RKO (cell line): Measurements from ENCODE around the gene CRAT.

ENCODE experiments used
- DNase-seq: peaks from one replicate; pipeline ENCODE4 v3.0.0-alpha.2; 2016; ENCODE audit warnings: low spot score

CRAT gene

DNA sequence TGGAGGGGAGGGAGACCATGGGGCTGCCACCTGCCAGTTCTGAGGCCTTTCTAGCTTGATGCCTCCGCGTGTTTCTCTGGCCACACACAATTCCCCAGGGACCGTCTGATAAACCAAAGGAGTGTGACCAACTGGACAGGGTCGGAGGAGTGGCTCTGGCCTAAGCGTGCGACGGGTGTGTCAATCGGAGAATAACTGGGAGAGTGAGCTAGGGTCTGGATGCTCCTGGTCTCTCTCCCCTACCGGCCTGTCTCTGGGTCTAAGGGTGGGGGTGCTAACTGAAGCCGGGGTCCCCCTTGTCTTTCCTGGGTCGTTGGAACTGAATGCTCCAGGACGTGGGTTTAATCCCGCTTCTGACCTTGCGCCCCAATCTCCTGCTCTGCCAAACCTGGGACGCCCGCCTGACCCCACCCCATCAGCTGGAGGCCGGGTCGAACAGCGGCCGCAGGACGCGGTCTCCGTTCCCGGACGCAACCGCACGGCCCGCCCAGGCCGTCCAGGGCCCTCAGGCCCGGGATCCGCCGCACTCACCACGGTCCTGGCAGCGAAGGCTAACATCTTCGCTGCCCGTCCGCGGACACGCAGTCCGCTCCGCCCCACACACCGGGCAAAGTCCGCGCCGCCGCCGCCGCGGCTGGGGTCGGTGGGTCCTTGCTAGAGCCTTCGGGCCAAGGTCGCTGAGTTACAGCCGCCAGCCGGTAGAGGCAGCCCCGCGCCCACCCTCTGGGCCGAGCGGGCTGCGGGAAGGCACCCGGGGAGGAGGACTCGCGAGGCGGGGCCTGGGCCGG lies 447 bp downstream of the CRAT start:
- peak; percentile 74 for DNase-seq

DNA sequence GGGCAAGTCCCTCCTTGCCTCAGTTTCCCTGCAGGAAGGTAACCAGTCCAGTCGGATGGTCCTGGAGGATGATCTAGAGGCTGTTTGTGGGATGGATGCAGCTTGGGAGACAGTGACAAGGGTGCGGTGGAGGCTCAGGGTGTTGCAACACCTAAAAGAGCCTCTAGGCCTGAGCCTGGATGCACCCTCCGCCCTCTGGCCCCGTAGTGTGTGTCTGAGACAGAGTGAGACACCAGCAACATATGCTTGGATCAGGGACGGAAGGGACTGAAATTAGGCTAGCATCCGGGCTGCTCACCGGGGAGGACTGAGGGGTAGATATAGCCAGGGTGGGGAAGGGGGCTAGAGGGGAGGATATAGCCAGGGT lies 1.1 kb downstream of the CRAT start:
- DNase-seq = peak; percentile 94

DNA sequence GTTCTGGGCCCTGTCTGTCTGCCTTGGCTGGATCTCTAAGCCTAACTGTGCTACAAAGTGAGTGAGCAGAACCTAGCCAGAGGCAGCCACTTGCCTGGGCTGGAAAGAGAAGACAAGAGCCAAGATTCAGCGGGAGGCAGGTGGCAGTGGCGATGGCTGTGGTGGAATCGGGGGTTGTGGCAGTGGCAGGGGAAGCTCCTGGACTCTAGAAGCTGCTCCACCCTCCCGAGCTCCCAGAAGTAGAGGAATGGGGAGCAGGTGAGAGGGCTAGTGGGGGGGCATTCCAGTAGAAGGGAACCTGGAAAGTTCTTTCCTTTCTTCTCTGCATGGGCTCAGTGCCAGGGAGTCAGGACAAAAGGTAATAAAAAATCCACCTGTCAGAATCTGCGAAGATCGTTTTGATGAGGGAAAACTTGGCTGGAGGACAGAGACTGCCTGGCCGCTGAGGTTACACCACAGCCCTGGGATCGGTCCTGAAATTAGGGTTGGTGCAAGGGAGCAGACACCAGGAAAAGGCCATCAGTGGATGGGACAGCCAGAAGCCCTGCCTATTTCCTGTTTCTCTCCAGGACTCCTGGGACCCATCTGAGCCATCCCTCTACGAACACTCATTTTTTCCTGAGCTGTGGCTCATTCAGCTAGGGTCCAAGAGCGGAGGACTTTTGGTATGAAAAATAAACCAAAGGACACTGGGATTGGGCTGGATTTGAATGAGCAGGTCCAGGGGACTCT lies 1.6 kb downstream of the CRAT start:
- no peak for DNase-seq

DNA sequence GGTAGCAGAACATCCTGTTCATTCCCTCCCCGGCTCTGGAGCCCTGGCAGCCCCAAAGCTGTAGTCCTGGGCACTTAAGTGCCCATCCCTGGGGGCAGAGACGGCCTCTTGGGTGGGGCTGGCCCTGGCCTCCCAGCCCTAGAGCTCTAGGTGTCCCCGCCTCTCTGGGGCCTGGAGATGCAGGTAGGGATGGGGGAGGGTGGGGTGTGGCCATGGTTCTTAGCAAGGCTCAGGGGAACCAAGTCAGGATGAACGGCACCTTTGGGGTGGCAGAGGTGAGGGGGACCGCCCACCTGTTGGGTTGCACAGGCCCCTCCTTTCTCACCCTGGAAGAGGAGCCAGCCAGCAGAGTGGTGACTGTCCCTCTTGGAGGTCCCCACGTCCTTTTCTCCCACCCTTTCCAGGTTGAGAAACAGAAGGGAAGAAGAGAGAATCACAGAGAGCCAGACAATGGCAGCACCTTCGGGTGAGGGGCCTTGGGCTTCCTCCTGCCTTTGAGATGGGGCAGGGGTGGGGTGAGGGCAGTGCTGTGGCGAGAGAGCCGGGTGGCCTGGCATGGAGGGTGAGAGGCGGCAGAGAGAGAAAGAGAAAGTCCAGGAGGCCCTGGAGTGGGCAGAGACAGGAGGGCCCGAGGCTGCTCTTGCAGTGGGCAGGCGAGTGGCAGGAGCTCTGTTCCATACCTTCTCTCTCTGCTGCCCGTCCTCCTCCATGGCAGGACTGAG lies 2.3 kb downstream of the CRAT start:
- no peak for DNase-seq

DNA sequence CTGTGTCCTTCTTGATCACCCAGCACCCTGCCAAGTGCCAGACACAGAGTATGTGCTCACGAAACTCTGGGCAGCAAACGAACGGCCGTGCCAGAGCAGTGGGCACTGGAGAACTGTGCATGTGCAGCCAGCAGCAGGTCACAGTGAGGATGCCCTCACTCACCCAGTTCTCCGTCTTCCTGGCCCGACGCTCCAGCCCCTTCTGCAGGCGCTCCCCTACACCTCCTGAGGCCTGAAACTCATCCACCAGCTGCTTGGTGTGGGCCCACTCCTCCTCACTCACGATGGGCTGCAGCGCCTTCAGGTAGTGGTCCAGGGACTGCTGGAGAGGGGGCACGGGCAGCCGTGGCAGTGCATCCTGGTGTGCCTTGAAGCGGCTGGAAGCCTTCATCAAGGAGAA lies 2.9 kb downstream of the CRAT start:
- DNase-seq = no peak

DNA sequence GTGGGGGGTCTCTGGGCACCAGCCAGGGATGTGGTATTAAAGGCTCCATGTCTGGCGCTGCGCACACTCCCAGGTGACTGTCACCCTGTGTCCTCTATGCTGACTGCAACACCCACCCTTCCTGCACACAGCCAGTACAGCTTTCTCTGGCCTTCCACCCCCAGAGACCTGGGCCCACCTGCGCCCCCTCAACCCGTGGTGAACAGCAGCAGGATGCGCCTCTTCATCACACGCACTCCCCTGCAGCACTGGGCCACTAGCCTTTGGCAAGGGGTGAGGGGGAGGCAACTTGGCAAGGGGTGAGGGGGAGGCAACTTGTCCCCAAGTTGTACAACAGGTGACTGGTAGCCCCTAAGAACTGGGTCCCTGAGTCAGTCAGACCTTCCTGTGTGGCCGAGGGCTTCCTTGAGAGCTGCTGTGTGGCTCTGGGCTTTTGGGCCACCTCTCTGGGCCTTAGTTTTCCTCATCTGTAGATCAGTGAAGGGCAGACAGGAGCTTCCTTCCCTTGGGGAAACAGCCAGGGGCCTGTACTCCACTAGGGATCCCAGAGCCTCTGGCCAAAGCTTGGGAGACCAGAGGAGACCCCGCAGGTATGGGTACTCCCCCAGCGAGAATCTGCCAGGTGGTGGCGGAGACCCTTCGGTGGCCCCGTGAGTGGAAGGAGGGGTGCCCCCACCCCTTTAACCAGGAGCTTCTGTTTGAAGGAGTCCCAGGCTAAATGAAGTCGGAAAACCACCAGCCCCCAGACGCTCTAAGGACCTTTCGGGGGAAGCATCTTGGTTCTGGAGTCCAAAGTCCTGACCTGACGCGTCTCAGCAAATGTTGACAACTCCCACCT lies 4.5 kb downstream of the CRAT start:
- DNase-seq = no peak

DNA sequence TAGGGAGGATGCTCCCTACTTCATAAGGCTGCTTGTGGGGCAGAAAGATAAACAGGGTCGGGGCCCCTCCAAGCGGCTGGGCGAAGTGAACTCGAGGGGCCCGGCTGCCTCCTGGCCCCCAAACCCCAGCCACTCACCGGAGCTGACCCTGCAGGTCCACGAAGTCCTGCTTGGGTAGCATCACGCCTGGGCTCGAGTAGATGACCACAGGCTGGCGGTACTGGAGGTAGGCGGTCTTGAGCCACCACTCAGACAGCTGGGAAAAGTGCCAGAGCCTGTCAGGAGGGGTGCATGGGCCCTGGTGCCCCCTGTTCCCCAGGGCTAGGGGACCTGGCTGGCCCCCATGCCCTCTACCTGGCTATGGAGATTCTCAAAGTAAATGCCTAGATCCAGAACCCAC lies 6.5 kb downstream of the CRAT start:
- no peak for DNase-seq

DNA sequence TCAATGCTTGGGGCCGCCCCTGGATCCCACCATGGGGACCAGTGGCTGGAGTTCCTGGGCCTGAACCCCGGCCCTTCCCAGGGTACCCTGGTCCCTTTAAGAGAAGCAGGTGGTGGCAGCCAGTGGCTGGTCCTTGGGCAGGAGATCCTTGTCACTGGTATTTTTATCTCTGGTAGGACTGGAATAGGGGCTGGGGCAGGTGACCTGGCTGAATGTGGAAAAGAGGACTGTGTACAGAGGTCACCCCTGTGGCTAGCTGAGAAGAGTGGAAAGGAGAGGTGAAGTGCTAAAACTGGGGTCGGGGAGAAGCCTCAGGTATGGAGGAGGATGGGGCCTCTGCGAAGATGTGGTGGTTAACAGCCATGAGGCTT lies 7.0 kb downstream of the CRAT start:
- no peak for DNase-seq

DNA sequence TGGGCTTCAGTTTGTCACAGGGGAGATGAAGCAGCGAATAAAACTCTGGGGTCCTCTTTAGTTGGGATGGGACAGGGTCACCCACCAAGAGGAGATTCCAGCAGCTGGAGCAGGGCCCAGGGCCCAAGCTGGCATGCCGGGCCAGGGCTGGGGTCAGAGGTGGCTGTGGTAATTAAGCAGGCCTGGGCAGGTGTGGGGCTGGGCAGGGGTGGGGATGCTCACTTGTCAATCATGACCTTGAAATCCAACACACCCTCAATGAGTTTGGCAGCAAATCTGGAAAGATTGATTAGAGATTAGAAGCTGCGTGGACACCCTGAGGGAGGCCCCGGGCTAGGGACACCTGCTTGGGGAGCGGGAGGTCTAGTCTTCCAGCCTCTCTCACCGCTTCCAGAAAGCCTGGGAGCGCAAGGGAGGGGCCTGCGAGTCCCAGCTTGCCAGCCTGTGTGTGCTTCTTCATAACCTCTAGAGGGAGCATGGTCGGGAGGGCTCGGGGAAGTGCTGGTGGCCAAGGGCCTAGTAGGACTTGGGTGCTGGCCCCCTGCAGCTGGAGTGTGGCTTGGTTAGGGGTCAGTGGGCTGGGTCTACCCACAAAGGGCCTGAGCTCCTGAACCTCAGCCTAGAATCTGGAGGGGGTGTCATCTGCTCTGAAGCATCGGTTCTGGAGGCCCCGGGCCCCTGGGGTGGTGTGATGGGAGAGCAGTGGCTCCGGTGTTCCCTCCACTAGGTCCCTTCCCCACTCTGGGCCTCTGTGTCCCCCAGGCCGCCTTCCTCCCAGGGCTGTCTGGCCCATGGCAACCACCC lies 7.6 kb downstream of the CRAT start:
- peak; percentile 78 for DNase-seq

DNA sequence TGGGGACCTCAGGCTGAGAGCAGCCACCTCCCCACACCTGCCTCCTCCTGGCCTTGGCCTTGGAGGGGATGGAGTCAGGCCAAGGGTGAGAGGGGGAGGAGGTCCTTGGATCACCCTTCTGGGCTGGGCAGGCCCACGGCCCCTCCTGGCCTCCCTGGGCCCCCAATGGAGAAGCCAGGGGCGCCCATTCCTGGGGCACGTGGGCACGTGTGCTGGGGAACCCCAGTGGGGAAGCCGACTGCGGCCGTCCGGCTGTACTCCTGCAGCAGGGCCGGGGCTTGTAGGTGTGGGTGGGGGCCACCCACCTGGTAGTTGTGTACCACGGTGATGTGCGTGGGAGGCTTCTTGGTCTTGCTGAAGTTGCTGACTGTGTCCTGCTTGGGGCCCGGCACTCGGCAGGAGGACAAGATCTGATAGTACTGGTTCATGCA lies 8.5 kb downstream of the CRAT start:
- DNase-seq = no peak

DNA sequence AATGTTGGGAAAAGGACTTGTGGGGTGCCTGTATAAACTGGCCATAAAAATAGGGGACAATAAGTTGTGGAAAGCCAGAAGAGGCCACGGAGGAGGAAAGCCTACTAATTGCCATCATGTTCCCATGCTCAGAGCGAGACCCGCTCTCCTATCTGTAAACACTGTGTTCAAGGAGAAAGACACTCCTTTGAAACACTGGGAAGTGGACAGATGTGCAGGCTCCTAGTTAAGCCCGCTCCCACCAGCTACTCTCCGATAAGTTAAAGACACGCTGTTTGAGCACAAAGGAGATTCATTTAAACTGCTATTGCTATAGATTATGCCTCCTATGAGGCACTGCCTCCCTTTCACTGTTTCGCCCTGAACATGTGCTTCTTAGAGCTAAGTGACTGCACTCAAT lies 9.3 kb downstream of the CRAT start:
- no peak for DNase-seq

DNA sequence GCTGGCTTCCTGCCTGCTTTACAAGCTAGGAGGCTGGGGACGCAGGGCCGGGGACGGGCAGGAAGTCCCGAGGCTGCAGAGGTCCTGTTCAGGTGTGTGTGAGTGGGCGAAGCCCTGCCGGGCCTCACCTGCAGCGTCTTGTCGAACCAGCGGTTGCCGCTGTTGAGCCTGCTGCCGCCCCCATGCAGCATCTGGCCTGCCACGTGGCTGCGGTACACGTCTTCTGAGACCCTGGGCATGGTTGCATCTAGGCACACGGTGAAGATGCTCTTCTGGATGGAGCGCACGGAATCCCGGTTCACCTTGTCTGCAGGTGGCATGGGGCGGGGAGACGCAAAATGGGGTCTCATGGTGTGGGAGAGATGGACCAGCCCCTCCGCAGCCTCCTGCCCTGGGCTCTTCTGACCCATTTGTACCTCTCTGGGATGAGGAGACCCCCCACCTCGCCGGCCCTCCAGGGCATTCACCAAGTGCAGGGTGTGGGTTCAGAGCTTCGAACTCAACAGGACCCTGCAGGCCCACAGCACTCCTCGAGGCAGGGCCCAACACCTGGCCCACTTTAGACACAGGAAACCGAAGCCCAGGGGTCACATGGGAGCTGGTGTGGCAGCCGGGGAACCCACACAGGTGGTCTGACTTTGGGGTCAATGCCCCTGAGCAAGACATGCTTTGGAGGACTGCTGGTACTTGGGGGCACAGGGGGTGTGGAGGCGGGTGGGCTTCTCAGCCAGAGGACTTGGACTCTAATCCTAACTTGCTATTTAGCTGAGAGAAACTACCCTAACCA lies 10.0 kb downstream of the CRAT start:
- no peak for DNase-seq

DNA sequence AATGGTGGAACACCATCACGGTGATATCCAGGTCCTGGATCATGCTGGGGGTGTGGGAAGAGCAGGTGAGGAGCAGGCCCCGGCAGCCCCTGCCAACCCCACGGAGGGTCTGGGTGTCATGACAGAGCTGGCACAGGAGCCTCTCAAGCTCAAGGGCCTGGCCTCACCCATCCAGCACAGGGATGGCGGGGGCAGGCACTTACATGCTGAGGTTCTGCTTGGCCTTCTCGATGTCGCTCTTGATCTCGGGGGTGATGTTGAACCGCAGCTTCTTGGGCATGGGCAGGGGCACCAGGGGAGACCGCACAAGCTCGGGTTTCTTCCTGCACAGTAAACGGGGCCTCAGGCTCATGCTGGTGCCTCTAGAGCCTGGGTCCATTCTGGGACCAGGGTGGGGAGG lies 12.3 kb downstream of the CRAT start:
- no peak for DNase-seq

DNA sequence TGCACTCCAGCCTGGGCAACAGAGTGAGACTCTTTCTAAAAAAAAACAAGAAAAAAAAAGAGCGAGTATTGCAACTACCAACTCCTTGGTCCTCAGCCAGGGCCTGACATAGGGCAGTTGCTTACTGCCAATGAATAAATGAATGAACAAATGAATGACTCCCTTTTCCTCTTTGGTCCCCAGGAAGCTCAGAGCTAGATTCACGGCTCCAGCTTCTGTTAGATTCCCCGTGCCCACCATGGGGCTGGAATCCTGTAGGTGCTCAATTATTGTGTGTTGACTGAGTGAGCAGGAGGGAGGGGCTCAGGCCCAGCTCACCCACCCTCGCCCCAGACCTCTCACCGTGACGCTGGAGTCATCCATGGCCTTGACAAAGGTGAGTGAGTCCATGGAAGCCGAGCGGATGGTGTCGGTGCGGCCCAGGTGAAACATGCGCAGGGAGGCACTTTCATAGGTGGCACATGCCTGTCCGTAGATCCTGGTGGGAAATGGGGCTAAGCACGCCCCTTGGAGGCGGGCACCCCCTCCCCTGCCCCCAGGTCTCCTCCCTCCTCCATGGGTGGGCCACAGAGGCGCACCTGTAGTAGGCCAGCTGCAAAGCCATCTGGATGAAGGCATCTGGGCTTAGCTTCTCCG lies 12.8 kb downstream of the CRAT start:
- DNase-seq = no peak

DNA sequence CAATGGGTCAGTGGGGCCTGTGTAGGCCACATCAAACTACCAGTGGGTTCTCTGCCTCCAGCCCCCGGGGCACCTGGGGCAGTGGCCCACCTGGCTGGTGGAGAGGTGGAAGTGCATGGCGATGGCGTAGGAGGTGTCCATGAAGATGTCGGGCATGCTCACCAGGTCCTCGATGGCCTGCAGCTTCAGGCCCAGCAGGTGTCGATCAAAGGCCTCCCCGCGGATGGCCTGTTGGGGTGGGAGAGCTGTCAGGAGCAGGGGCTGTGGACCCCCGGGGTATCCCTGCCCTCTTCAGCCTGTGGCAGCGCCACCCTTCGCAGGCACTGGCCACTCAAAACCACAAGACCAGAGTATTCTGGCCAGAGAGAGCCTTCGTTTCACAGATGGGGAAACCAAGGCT lies 14.7 kb downstream of the CRAT start:
- no peak for DNase-seq

DNA sequence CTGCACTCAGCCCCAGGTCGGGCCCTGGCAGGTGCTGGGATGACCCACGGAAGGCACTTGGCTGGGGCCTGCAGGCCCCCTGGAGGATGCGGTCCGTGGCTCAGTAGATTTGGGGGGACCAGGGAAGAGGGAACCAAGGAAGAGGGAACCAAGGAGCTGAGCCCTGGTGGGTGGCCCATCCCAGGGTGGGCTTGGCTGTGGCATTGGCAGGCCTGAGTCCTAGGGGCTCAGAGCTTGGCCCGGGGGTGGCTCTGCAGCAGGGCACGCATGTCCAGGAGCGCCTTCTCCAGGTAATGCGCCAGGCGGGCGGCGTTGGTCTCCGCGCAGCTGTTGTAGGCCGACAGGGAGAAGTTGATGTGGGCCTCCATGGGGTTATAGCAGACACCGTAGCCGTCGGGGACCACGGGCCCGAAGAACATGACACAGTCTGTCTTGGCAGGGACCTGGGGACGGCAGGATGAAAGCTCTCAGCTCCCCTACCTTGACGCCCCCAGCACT lies 15.4 kb downstream of the CRAT start:
- no peak for DNase-seq

DNA sequence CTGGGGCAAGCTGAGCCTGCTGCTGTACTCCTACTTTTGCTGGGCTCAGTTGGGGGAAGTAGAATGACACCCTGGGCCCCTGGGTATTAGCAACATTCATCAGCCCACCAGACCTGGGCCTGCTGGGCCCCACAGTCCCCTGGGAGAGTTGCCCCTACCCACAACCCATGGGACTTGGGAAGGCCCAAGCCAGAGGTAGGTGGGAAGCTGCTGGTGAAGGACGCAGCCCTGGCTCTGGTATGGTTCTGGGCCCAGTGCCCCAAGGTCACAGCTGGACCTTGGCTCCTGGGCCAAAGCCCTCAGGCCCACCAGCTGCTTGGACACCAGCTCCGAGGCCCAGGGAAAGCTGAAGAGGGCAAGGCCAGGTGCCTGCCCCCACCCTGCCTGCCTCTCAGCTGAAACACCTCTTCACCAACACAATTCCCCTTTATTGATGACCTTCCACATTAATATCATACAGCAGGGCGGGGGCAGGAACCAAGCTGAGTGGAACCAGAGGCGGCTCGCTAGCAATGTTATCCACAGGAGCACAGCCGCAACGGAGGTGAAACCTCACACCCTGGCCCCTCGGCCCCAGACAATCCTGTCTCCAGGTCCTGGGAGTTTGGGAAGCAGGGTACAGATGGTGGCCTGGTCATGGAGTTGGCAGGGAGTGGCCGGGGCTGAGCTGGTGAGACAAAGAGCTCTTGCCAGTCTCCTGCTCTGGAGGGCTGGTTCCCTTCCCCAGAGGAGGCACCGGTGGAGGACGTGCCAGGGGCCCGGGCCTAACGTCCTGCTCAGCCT lies 16.0 kb downstream of the CRAT start:
- no peak for DNase-seq

DNA sequence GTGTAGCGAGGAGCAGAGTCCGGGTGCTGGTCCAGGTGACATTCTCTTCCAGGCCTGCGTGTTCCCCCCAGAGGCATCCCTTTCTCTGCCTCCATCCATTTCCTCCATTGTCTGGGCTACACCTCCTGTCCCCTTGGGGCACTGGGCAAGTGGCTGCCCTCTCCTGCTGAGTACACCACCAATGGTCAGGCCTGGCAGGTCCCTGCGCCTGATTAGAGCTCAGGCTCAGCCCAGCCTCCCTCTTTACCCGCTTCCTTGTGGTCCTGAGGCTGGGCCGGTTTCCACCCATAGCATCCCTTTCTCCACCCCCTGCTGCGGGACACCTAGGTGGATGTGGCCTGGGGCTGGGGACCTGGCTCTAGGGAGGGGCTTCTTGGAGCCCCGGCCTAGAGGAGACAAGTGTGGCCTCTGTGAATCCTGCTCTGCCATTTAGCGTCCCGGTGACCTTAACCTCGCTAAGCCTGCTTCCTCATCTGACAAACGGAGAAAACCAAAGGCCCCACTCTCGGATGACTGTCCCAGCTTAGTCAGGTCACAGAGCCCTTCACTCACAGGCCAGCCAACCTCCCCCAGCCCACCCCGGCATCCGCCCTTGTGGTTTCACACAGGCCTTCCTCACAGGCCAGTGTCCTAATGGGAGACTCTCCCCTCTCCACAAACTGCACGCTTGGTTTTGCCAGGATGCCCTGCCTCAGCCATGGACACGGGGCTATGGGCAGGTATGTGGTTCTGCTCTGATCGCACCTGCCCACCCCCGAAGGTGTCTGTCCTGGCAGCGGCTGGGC lies 16.8 kb downstream of the CRAT start:
- DNase-seq = no peak
